ENCODE data around the gene OR2L2.
"Not testable (repeated sequence)": the region's sequence is repeated elsewhere in the genome, so short reads cannot be mapped to it uniquely, and the experiment has no call there.

DNA sequence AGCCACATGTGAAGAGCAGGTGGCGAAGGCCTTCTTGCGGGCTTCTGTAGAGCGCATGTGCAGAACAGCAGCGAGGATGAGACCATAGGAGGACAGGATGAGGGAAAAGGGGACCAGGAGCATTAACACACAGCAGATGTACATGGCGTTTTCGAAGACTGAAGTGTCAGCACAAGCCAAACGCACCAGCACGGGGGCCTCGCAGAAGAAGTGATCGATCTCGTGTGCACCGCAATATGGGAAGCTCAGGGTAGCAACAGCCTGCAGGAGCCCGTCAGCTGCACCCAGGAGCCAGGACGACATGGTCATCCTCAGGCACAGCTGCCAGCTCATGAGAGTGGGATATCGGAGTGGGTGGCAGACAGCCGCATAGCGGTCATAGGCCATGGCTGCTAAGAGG, 54.0 kb downstream of the OR2L2 start:
- TF ChIP-seq POLR2AphosphoS5 (IDR thresholded peaks at IDR 0.05; ENCODE audit: low read depth, low read length); POLR2A (IDR thresholded peaks at IDR 0.05; ENCODE audit: low read depth, low read length); TAF1 (IDR thresholded peaks at IDR 0.05; ENCODE audit: borderline replicate concordance, low read depth, low read length): not testable (repeated sequence)
